ENCODE results near the gene DSCAM. TPM values are rescaled to one million over a fixed set of nuclear protein-coding genes. Genes with fewer than 3 reads are reported as not detected.

DSCAM gene
- total RNA-seq, 2 donors from 2014 or later = 18.5 to 25.5 TPM

DNA sequence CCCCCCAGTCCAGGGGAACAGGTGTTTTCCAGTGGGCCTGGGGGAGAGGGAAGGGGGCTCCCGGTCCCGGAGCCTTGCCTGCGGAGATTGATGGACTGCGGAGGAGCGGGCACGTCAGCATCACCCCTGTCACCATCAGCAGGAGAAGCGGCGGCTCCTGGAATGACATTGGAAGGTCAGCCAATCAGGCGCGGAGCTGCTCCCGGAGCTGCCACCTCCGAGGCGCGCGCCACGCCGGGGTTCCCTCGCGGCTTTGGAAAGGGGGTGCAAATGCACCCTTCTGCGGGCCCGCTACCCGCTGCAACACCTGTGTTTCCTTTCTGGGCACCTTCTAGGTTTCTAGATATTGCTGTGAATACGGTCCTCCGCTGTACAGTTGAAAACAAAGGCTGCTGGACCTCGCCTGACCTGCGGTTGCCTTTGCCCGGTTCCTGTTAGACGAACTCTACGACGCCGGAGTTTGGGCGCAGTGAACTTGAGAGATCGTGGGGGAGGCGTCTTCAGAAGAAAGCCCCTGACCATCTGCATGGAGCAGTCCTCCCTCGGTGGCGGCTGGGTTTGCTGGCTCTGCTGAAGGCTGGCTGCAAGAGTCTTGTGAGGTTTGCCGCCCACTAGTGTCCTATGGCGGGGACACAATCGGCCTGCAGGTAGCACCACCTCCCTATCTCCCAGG is 5.3 kb downstream of the DSCAM start:
- H3K9ac ChIP-seq (ENCODE audit: extremely low read depth, low read length, poor library complexity, severe bottlenecking) = peak overlapping the region; percentile 40
- peak overlapping the region; percentile 88 for H3K4me3 ChIP-seq (ENCODE audit: low read length)
- no peaks in the 10 kb centered on the region for H3K9me3 ChIP-seq (ENCODE audit: control insufficient read depth, low read length)
- Mint-ChIP-seq H3K27me3 (ENCODE audit: insufficient read depth) (peaks cover 44% of the 10 kb centered on the region), H3K36me3 (ENCODE audit: low read depth) (no peaks in the 10 kb centered on the region), H3K4me3 (peak overlapping the region; percentile 72), H3K9me3 (no peaks in the 10 kb centered on the region), H3K27ac (no peak overlapping the region), H3K4me1 (peaks cover 4% of the 10 kb centered on the region)
- peaks cover 37% of the 10 kb centered on the region for H3K27me3 ChIP-seq (ENCODE audit: control insufficient read depth, insufficient read depth, low read length, poor library complexity, severe bottlenecking)
- no peaks in the 10 kb centered on the region for H3K36me3 ChIP-seq (ENCODE audit: control insufficient read depth, insufficient read depth, low read length)
- TF ChIP-seq, protein P1, sequence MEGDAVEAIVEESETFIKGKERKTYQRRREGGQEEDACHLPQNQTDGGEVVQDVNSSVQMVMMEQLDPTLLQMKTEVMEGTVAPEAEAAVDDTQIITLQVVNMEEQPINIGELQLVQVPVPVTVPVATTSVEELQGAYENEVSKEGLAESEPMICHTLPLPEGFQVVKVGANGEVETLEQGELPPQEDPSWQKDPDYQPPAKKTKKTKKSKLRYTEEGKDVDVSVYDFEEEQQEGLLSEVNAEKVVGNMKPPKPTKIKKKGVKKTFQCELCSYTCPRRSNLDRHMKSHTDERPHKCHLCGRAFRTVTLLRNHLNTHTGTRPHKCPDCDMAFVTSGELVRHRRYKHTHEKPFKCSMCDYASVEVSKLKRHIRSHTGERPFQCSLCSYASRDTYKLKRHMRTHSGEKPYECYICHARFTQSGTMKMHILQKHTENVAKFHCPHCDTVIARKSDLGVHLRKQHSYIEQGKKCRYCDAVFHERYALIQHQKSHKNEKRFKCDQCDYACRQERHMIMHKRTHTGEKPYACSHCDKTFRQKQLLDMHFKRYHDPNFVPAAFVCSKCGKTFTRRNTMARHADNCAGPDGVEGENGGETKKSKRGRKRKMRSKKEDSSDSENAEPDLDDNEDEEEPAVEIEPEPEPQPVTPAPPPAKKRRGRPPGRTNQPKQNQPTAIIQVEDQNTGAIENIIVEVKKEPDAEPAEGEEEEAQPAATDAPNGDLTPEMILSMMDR (conservative IDR thresholded peaks at IDR 0.05) = peak; percentile 85
- 2 to 8% methylated on average over 15 to 39 of the region's 39 CpGs for WGBS, 2 experiments (ENCODE audit: insufficient coverage in 1 of 2, insufficient read length in 1 of 2)
- peak; percentile 93 for DNase-seq
- no peak overlapping the region for H3K27ac ChIP-seq (ENCODE audit: low read depth, low read length)
- no peaks in the 10 kb centered on the region for H3K4me1 ChIP-seq (ENCODE audit: control insufficient read depth, insufficient read depth, low read length)

DNA sequence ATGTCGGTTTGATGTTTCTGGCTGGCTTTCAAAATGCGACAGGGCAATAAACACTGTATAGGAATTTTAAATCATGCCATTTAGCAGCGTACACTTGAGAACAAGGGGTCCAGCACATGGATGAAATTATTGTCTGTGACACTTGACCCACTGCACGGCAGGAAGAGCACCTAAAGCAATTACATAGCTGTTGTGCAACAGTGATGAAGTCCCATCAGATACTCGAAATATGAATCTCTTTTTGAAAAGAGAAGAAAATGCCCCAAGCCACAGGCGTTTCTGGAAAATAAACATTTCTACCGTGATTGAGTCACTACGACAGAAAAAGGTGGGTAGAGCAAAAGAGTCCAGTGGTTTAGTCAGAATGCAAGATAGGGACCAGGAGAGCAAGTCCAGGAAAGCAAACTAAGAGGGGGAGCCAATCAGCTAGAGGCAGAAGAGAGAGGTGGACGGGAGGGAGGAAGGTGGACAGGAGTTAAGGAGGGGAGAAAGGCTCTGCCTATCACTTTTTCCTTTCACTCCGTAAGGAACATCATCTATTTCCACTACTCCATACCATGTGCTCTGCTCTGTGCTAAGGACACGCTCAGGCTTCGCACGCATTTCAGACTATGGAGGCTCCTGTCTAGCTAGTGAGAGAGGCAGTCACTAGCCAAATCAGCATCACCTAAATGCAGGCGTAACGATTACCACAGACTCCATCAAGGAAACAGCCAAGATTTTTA is 6.4 kb downstream of the DSCAM start:
- no peak overlapping the region for H3K4me3 Mint-ChIP-seq
- no peaks in the 10 kb centered on the region for H3K9me3 Mint-ChIP-seq
- no peak overlapping the region for H3K4me3 ChIP-seq (ENCODE audit: low read length)
- H3K36me3 ChIP-seq (ENCODE audit: control insufficient read depth, insufficient read depth, low read length) = no peaks in the 10 kb centered on the region
- peaks cover 4% of the 10 kb centered on the region for H3K4me1 Mint-ChIP-seq
- H3K4me1 ChIP-seq (ENCODE audit: control insufficient read depth, insufficient read depth, low read length) = no peaks in the 10 kb centered on the region
- WGBS, 2 experiments (ENCODE audit: insufficient coverage in 1 of 2, insufficient read length in 1 of 2) = 88 to 90% methylated on average over 10 to 14 of the region's 15 CpGs
- peaks cover 37% of the 10 kb centered on the region for H3K27me3 Mint-ChIP-seq (ENCODE audit: insufficient read depth)
- H3K36me3 Mint-ChIP-seq (ENCODE audit: low read depth) = no peaks in the 10 kb centered on the region
- no peak overlapping the region for H3K27ac ChIP-seq (ENCODE audit: low read depth, low read length)
- no peaks in the 10 kb centered on the region for H3K9me3 ChIP-seq (ENCODE audit: control insufficient read depth, low read length)
- TF ChIP-seq, protein P1 (conservative IDR thresholded peaks at IDR 0.05) = no peak
- no peak for DNase-seq
- H3K27me3 ChIP-seq (ENCODE audit: control insufficient read depth, insufficient read depth, low read length, poor library complexity, severe bottlenecking) = peaks cover 30% of the 10 kb centered on the region
- H3K9ac ChIP-seq (ENCODE audit: extremely low read depth, low read length, poor library complexity, severe bottlenecking) = no peak overlapping the region
- no peak overlapping the region for H3K27ac Mint-ChIP-seq

DNA sequence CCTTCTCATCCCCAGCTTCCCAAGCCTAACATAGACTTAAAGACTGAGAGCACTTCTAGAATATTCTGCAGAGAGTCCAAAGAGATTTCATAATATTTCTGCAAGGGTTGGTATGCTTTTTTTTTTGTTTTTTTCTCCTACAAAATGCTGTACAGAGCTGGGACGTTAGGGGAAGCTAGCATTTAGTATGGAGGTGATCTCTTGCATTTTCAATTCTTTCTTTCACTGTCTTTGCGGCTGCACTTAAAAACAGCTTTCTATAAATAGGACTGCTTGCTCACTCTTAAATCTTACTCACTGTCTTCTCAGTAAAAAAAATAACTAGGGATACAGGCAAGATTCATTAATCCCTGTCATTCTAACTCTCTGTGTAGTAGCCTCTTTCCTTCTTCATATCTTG is 7.4 kb downstream of the DSCAM start:
- DNase-seq = no peak
- no peaks in the 10 kb centered on the region for H3K9me3 ChIP-seq (ENCODE audit: control insufficient read depth, low read length)
- peaks cover 19% of the 10 kb centered on the region for H3K27me3 ChIP-seq (ENCODE audit: control insufficient read depth, insufficient read depth, low read length, poor library complexity, severe bottlenecking)
- H3K36me3 Mint-ChIP-seq (ENCODE audit: low read depth) = no peaks in the 10 kb centered on the region
- H3K4me3 ChIP-seq (ENCODE audit: low read length) = no peak overlapping the region
- H3K36me3 ChIP-seq (ENCODE audit: control insufficient read depth, insufficient read depth, low read length) = no peaks in the 10 kb centered on the region
- H3K27ac Mint-ChIP-seq = no peak overlapping the region
- no peak overlapping the region for H3K27ac ChIP-seq (ENCODE audit: low read depth, low read length)
- TF ChIP-seq, protein P1 (conservative IDR thresholded peaks at IDR 0.05) = no peak
- H3K9me3 Mint-ChIP-seq = no peaks in the 10 kb centered on the region
- no peak overlapping the region for H3K4me3 Mint-ChIP-seq
- 76 to 90% methylated on average over 1 to 2 of the region's 2 CpGs for WGBS, 2 experiments (ENCODE audit: insufficient coverage in 1 of 2, insufficient read length in 1 of 2)
- H3K27me3 Mint-ChIP-seq (ENCODE audit: insufficient read depth) = peaks cover 27% of the 10 kb centered on the region
- no peaks in the 10 kb centered on the region for H3K4me1 ChIP-seq (ENCODE audit: control insufficient read depth, insufficient read depth, low read length)
- peaks cover 4% of the 10 kb centered on the region for H3K4me1 Mint-ChIP-seq
- H3K9ac ChIP-seq (ENCODE audit: extremely low read depth, low read length, poor library complexity, severe bottlenecking) = no peak overlapping the region

Data from endodermal cell (in vitro differentiated cells).